GM23338 (cell line): Measurements from ENCODE around the gene FRMD1. TPM values are rescaled to one million over a fixed set of nuclear protein-coding genes. Genes with fewer than 3 reads are reported as not detected.

Source experiments
- EZH2 ChIP-seq: fragments of 200-600 bp; sonication (generic); IDR thresholded peaks from one replicate; pipeline ENCODE4 v1.8.0; 2017; ENCODE audit warnings: antibody characterized with exemption, mild to moderate bottlenecking, low read depth; ENCODE audit not compliant: unreplicated experiment
- EZH2phosphoT487 ChIP-seq: fragments of 200-600 bp; sonication (generic); IDR thresholded peaks from one replicate; pipeline ENCODE4 v1.8.1; 2018; ENCODE audit warnings: antibody characterized with exemption; ENCODE audit not compliant: unreplicated experiment
- POLR2AphosphoS5 ChIP-seq: IDR thresholded peaks from 2 replicates; pipeline ENCODE4 v1.6.1; 2016; ENCODE audit warnings: antibody characterized with exemption, low read depth
- STAT1 ChIP-seq: IDR thresholded peaks from one replicate; pipeline ENCODE4 v1.6.1; 2016; ENCODE audit warnings: antibody characterized with exemption; ENCODE audit not compliant: unreplicated experiment
- ZNF114 ChIP-seq: fragments of 250-450 bp; sonication (Bioruptor Pico); IDR thresholded peaks from 2 replicates; pipeline ENCODE4 v1.5.0; 2020; ENCODE audit warnings: mild to moderate bottlenecking, moderate library complexity
- polyA plus RNA-seq: library from polyadenylated mRNA; unstranded; fragments of >200 nt; fragmentation: Nextera tagmentation; extraction: Ambion mirVana; gene quantifications from 2 replicates; pipeline ENCODE4 v1.2.1, GENCODE V29; 2016
- total RNA-seq: library from RNA; depleted of rRNA; stranded (reverse); fragments of >200 nt; shearing (Covaris generic); gene quantifications from 2 replicates; pipeline ENCODE4 v1.2.3, GENCODE V29; 2014
- TF ChIP-seq, protein P1 (sequence below): fragments of 250-450 bp; sonication (Bioruptor Pico); IDR thresholded peaks from 2 replicates; pipeline ENCODE4 v1.5.0; 2020; ENCODE audit warnings: mild to moderate bottlenecking, moderate library complexity
- TF ChIP-seq, protein P2 (sequence below): IDR thresholded peaks from 2 replicates; pipeline ENCODE4 v1.6.1; 2016; ENCODE audit warnings: antibody characterized with exemption
- TF ChIP-seq, protein P3 (sequence below), 2 experiments: fragments of 200-600 bp in 1 of 2; sonication (generic) in 1 of 2; conservative IDR thresholded peaks; 2 replicates each; pipeline versions ENCODE4 v1.5.1 to v1.6.1; 2016 to 2017; ENCODE audit warnings: antibody characterized with exemption in 2 of 2, low read depth in 2 of 2, mild to moderate bottlenecking in 2 of 2, moderate library complexity in 1 of 2

Gene FRMD1
- total and polyA plus RNA-seq, 2 experiments from 2014 or later, result 1.0 to 2.0 TPM

DNA sequence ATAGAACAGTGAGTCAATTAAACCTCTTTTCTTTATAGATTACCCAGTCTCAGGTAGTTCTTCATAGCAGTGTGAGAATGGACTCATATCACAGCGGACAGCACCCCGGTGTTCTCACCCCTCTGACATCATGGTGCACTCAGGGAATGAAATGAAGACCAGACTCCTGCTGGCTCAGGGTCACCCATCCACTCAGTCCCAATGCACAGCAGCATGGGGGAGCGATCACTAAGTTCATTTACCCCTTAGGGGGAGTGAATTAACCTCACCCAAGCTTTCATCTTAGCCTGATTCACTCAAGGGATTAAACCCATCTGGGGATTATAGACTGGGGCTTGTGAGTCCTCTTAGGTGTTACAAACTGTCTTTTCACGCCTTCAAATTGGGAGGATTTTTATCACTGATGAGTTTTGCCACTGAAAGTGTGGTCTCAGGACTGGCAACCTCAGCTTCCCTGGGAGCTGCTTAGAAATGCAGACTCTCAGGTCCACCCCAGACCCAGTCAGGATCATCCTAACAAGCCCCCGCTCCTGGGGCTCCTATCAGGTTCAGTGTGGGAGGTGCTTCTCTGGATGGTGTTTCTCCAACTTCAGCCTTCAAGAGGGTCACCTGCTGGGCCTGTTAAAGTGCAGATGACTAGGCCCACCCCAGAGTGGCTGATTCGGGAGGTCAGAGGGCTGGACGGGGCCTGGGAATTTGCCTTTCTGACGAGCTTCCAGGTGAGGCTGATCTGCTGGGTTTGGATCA is 44.3 kb upstream of the FRMD1 start (continued):
- TF ChIP-seq, protein P1, sequence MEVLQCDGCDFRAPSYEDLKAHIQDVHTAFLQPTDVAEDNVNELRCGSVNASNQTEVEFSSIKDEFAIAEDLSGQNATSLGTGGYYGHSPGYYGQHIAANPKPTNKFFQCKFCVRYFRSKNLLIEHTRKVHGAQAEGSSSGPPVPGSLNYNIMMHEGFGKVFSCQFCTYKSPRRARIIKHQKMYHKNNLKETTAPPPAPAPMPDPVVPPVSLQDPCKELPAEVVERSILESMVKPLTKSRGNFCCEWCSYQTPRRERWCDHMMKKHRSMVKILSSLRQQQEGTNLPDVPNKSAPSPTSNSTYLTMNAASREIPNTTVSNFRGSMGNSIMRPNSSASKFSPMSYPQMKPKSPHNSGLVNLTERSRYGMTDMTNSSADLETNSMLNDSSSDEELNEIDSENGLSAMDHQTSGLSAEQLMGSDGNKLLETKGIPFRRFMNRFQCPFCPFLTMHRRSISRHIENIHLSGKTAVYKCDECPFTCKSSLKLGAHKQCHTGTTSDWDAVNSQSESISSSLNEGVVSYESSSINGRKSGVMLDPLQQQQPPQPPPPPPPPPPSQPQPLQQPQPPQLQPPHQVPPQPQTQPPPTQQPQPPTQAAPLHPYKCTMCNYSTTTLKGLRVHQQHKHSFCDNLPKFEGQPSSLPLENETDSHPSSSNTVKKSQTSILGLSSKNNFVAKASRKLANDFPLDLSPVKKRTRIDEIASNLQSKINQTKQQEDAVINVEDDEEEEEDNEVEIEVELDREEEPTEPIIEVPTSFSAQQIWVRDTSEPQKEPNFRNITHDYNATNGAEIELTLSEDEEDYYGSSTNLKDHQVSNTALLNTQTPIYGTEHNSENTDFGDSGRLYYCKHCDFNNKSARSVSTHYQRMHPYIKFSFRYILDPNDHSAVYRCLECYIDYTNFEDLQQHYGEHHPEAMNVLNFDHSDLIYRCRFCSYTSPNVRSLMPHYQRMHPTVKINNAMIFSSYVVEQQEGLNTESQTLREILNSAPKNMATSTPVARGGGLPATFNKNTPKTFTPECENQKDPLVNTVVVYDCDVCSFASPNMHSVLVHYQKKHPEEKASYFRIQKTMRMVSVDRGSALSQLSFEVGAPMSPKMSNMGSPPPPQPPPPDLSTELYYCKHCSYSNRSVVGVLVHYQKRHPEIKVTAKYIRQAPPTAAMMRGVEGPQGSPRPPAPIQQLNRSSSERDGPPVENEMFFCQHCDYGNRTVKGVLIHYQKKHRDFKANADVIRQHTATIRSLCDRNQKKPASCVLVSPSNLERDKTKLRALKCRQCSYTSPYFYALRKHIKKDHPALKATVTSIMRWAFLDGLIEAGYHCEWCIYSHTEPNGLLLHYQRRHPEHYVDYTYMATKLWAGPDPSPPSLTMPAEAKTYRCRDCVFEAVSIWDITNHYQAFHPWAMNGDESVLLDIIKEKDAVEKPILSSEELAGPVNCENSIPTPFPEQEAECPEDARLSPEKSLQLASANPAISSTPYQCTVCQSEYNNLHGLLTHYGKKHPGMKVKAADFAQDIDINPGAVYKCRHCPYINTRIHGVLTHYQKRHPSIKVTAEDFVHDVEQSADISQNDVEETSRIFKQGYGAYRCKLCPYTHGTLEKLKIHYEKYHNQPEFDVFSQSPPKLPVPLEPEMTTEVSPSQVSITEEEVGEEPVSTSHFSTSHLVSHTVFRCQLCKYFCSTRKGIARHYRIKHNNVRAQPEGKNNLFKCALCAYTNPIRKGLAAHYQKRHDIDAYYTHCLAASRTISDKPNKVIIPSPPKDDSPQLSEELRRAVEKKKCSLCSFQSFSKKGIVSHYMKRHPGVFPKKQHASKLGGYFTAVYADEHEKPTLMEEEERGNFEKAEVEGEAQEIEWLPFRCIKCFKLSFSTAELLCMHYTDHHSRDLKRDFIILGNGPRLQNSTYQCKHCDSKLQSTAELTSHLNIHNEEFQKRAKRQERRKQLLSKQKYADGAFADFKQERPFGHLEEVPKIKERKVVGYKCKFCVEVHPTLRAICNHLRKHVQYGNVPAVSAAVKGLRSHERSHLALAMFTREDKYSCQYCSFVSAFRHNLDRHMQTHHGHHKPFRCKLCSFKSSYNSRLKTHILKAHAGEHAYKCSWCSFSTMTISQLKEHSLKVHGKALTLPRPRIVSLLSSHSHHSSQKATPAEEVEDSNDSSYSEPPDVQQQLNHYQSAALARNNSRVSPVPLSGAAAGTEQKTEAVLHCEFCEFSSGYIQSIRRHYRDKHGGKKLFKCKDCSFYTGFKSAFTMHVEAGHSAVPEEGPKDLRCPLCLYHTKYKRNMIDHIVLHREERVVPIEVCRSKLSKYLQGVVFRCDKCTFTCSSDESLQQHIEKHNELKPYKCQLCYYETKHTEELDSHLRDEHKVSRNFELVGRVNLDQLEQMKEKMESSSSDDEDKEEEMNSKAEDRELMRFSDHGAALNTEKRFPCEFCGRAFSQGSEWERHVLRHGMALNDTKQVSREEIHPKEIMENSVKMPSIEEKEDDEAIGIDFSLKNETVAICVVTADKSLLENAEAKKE (CRISPR knock-in tag), result no peak
- TF ChIP-seq POLR2AphosphoS5 (no peak), ZNF114 (CRISPR knock-in tag) (no peak), EZH2phosphoT487 (no peak), STAT1 (no peak), EZH2 (no peak)
- TF ChIP-seq, protein P2, sequence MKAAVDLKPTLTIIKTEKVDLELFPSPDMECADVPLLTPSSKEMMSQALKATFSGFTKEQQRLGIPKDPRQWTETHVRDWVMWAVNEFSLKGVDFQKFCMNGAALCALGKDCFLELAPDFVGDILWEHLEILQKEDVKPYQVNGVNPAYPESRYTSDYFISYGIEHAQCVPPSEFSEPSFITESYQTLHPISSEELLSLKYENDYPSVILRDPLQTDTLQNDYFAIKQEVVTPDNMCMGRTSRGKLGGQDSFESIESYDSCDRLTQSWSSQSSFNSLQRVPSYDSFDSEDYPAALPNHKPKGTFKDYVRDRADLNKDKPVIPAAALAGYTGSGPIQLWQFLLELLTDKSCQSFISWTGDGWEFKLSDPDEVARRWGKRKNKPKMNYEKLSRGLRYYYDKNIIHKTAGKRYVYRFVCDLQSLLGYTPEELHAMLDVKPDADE, result no peak
- TF ChIP-seq, protein P3, sequence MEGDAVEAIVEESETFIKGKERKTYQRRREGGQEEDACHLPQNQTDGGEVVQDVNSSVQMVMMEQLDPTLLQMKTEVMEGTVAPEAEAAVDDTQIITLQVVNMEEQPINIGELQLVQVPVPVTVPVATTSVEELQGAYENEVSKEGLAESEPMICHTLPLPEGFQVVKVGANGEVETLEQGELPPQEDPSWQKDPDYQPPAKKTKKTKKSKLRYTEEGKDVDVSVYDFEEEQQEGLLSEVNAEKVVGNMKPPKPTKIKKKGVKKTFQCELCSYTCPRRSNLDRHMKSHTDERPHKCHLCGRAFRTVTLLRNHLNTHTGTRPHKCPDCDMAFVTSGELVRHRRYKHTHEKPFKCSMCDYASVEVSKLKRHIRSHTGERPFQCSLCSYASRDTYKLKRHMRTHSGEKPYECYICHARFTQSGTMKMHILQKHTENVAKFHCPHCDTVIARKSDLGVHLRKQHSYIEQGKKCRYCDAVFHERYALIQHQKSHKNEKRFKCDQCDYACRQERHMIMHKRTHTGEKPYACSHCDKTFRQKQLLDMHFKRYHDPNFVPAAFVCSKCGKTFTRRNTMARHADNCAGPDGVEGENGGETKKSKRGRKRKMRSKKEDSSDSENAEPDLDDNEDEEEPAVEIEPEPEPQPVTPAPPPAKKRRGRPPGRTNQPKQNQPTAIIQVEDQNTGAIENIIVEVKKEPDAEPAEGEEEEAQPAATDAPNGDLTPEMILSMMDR (conservative IDR thresholded peaks at IDR 0.05; ENCODE audit: low read depth in 2 of 2), result no peak
